Ishikawa (cell line): Measurements from ENCODE around the gene RGS7.

Source experiments
- CEBPB ChIP-seq: IDR thresholded peaks from 2 replicates; pipeline ENCODE4 v1.6.1; 2012
- CREB1 ChIP-seq: IDR thresholded peaks from 2 replicates; pipeline ENCODE4 v1.6.1; 2012; ENCODE audit warnings: low read depth
- EGR1 ChIP-seq: IDR thresholded peaks from 2 replicates; pipeline ENCODE4 v1.6.1; 2012
- EP300 ChIP-seq: IDR thresholded peaks from 2 replicates; pipeline ENCODE4 v1.6.1; 2012; ENCODE audit warnings: borderline replicate concordance
- FOXM1 ChIP-seq: IDR thresholded peaks from 2 replicates; pipeline ENCODE4 v1.6.1; 2012; ENCODE audit warnings: low read depth, borderline replicate concordance
- NFIC ChIP-seq: IDR thresholded peaks from 2 replicates; pipeline ENCODE4 v1.6.1; 2012
- RAD21 ChIP-seq: IDR thresholded peaks from 2 replicates; pipeline ENCODE4 v1.6.1; 2012; ENCODE audit warnings: low read depth
- TAF1 ChIP-seq: IDR thresholded peaks from 2 replicates; pipeline ENCODE4 v1.6.1; 2012; ENCODE audit warnings: low read depth, mild to moderate bottlenecking
- TCF12 ChIP-seq: IDR thresholded peaks from 2 replicates; pipeline ENCODE4 v1.6.1; 2012; ENCODE audit warnings: low read depth
- TEAD4 ChIP-seq: IDR thresholded peaks from 2 replicates; pipeline ENCODE4 v1.6.1; 2012
- YY1 ChIP-seq: IDR thresholded peaks from 2 replicates; pipeline ENCODE4 v1.6.1; 2012; ENCODE audit warnings: low read depth
- ZBTB7A ChIP-seq: IDR thresholded peaks from 2 replicates; pipeline ENCODE4 v1.6.1; 2012; ENCODE audit warnings: low read depth
- TF ChIP-seq, protein P1 (sequence below): IDR thresholded peaks from 2 replicates; pipeline ENCODE4 v1.6.1; 2012; ENCODE audit warnings: low read depth, mild to moderate bottlenecking
- TF ChIP-seq, protein P2 (sequence below): IDR thresholded peaks from 2 replicates; pipeline ENCODE4 v1.6.1; 2012
- TF ChIP-seq, protein P3 (sequence below): IDR thresholded peaks from 2 replicates; pipeline ENCODE4 v1.6.1; 2012

The RGS7 gene

DNA sequence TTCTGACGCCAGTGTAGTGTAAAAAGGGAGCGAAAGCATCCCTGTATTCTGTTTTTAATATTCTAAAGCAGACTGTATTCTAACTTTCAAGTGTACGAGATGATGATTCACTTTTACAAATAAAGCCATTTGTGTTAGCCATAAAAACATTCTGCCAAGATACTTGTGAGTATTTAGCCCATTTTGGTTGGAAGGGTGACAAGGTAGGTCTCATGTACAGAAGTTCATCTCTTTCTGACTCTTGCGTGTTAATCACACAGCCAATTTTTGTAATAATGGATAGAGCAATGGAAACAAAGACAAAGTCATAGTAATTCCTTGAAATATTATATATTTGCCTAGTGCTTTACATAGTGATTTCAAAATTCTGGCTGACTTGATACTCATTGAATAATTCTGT lies 619.7 kb downstream of the RGS7 start:
- TF ChIP-seq CEBPB = no peak
- TF ChIP-seq, protein P1, sequence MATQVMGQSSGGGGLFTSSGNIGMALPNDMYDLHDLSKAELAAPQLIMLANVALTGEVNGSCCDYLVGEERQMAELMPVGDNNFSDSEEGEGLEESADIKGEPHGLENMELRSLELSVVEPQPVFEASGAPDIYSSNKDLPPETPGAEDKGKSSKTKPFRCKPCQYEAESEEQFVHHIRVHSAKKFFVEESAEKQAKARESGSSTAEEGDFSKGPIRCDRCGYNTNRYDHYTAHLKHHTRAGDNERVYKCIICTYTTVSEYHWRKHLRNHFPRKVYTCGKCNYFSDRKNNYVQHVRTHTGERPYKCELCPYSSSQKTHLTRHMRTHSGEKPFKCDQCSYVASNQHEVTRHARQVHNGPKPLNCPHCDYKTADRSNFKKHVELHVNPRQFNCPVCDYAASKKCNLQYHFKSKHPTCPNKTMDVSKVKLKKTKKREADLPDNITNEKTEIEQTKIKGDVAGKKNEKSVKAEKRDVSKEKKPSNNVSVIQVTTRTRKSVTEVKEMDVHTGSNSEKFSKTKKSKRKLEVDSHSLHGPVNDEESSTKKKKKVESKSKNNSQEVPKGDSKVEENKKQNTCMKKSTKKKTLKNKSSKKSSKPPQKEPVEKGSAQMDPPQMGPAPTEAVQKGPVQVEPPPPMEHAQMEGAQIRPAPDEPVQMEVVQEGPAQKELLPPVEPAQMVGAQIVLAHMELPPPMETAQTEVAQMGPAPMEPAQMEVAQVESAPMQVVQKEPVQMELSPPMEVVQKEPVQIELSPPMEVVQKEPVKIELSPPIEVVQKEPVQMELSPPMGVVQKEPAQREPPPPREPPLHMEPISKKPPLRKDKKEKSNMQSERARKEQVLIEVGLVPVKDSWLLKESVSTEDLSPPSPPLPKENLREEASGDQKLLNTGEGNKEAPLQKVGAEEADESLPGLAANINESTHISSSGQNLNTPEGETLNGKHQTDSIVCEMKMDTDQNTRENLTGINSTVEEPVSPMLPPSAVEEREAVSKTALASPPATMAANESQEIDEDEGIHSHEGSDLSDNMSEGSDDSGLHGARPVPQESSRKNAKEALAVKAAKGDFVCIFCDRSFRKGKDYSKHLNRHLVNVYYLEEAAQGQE = no peak
- TF ChIP-seq TEAD4 = no peak
- TF ChIP-seq, protein P2, sequence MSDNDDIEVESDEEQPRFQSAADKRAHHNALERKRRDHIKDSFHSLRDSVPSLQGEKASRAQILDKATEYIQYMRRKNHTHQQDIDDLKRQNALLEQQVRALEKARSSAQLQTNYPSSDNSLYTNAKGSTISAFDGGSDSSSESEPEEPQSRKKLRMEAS = no peak
- no peak for TF ChIP-seq NFIC
- TF ChIP-seq FOXM1 = no peak
- TF ChIP-seq EGR1 = no peak
- no peak for TF ChIP-seq RAD21
- TF ChIP-seq YY1 = no peak
- TF ChIP-seq, protein P3, sequence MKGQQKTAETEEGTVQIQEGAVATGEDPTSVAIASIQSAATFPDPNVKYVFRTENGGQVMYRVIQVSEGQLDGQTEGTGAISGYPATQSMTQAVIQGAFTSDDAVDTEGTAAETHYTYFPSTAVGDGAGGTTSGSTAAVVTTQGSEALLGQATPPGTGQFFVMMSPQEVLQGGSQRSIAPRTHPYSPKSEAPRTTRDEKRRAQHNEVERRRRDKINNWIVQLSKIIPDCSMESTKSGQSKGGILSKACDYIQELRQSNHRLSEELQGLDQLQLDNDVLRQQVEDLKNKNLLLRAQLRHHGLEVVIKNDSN = no peak

GRCh38 chr1:240734001-240734400 lies 623.0 kb downstream of the RGS7 start:
- TF ChIP-seq NFIC (no peak), EGR1 (no peak), FOXM1 (no peak), TEAD4 (no peak), EP300 (no peak), ZBTB7A (no peak), TAF1 (no peak), CREB1 (no peak), TCF12 (no peak)
- TF ChIP-seq, protein P1 = no peak
- TF ChIP-seq, protein P3 = no peak
- TF ChIP-seq, protein P2 = no peak

DNA sequence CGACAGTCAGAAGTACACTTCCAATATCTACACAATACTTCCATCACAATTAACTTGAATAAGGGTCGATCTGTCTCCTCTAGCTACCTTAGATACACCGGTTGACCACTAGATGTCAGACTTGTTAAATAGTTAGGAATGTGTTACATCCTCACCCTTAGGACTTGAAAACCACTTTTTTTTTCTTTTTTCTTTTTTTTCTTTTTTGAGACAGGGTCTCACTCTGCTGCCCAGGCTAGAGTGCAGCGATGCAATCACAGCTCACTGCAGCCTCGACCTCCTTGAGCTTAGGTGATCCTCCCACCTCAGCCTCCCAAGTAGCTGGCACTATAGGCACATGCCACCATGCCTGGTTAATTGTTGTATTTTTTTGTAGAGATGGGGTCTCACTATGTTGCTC lies 624.6 kb downstream of the RGS7 start:
- TF ChIP-seq RAD21 (peak; percentile 52), TEAD4 (no peak)
